ENCODE data around the gene RABEPK. TPM values are rescaled to one million over a fixed set of nuclear protein-coding genes. Genes with fewer than 3 reads are reported as not detected.
A peak's percentile ranks its signal among the peaks of the same experiment; 100 is the strongest.
"Not testable (repeated sequence)": the region's sequence is repeated elsewhere in the genome, so short reads cannot be mapped to it uniquely, and the experiment has no call there.

RABEPK gene
- total RNA-seq, 1 experiment from 2014 or later: 28.1 TPM

GRCh38 chr9:125260561-125260960, 60.2 kb downstream of the RABEPK start:
- Mint-ChIP-seq H3K4me3 (ENCODE audit: unreplicated experiment) (peak overlapping the region; percentile 79), H3K36me3 (ENCODE audit: insufficient read depth, unreplicated experiment) (peaks cover 28% of the 10 kb centered on the region), H3K27me3 (ENCODE audit: insufficient read depth, unreplicated experiment) (no peaks in the 10 kb centered on the region), H3K27ac (ENCODE audit: unreplicated experiment) (peak overlapping the region; percentile 97), H3K4me1 (ENCODE audit: low read depth, unreplicated experiment) (peaks cover 17% of the 10 kb centered on the region), H3K9me3 (ENCODE audit: unreplicated experiment) (no peaks in the 10 kb centered on the region)
- POLR2A ChIA-PET: interaction anchor here (0.6 to 3.2 kb wide), 3 partner anchors 13 to 19 kb away, joined by 5 to 22 read pairs (median 9); partner anchors contain the start of gene HSPA5
- Histone ChIP-seq H3K9me3 (no peaks in the 10 kb centered on the region), H3K27me3 (replicated peaks; ENCODE audit: control insufficient read depth, insufficient read depth, low read length) (no peaks in the 10 kb centered on the region), H3K36me3 (ENCODE audit: control insufficient read depth, insufficient read depth, low read length) (no peaks in the 10 kb centered on the region), H3K4me1 (0 out of 2 replicates have a peak, but pooled peaks cover 6% of the 10 kb centered on the region), H3K4me3 (ENCODE audit: low read depth, low read length) (no peak overlapping the region)
- no peak for DNase-seq
- CTCF ChIA-PET: interaction anchor here (0.6 to 1.7 kb wide), 6 partner anchors 36 to 757 kb away, joined by 3 to 8 read pairs (median 4); no protein-coding TSS in a partner anchor
- TF ChIP-seq CTCF (IDR thresholded peaks at IDR 0.05; ENCODE audit: insufficient read depth in 1 of 2, low read depth in 1 of 2, low read length in 1 of 2, severe bottlenecking in 1 of 2, unreplicated experiment in 1 of 2): no peak
- intact Hi-C loops (cut with micrococcal nuclease; ENCODE audit: unreplicated experiment): no loop called here
- no TSS peak for BruUV-seq (replicated peaks)

- Mint-ChIP-seq H3K9me3 (ENCODE audit: unreplicated experiment) (no peaks in the 10 kb centered on the region), H3K36me3 (ENCODE audit: insufficient read depth, unreplicated experiment) (peaks cover 40% of the 10 kb centered on the region), H3K27ac (ENCODE audit: unreplicated experiment) (peak within 1 kb of the TSS; percentile 97), H3K4me3 (ENCODE audit: unreplicated experiment) (peak within 1 kb of the TSS; percentile 79), H3K27me3 (ENCODE audit: insufficient read depth, unreplicated experiment) (no peaks in the 10 kb centered on the region), H3K4me1 (ENCODE audit: low read depth, unreplicated experiment) (peaks cover 17% of the 10 kb centered on the region)
- TF ChIP-seq CTCF (IDR thresholded peaks at IDR 0.05; ENCODE audit: insufficient read depth in 1 of 2, low read depth in 1 of 2, low read length in 1 of 2, severe bottlenecking in 1 of 2, unreplicated experiment in 1 of 2): peak; percentile 52
- peak within 1 kb of the TSS; percentile 96 for H3K4me3 ChIP-seq (ENCODE audit: low read depth, low read length)
- ChIA-PET CTCF (interaction anchor here (0.6 to 1.7 kb wide), 7 partner anchors 17 to 116 kb away, joined by 3 to 8 read pairs (median 4); partner anchors contain the start of gene HSPA5), POLR2A (interaction anchor here (0.6 to 3.2 kb wide), 5 partner anchors 11 to 40 kb away, joined by 3 to 22 read pairs (median 6); partner anchors contain the start of gene HSPA5)
- intact Hi-C loops (cut with micrococcal nuclease; ENCODE audit: unreplicated experiment): loop anchor here (1.0 kb wide), 3 partner anchors 20 to 76 kb away; partner anchors contain the start of gene HSPA5
- no peaks in the 10 kb centered on the region for H3K9me3 ChIP-seq
- H3K4me1 ChIP-seq: 0 out of 2 replicates have a peak, but pooled peaks cover 6% of the 10 kb centered on the region
- H3K27me3 ChIP-seq (replicated peaks; ENCODE audit: control insufficient read depth, insufficient read depth, low read length): no peaks in the 10 kb centered on the region
- no TSS peak for BruUV-seq (replicated peaks)
- DNase-seq: peak; percentile 95 to 96
- H3K36me3 ChIP-seq (ENCODE audit: control insufficient read depth, insufficient read depth, low read length): no peaks in the 10 kb centered on the region
These were observed 61.4 kb downstream of the RABEPK start, which contains the start of gene GAPVD1 for GRCh38 chr9:125261501-125262293. GAPVD1 (plus strand) TSS chr9:125261826; CDS start chr9:125298922, 37,096 bp downstream.

GRCh38 chr9:125262294-125262991, 62.1 kb downstream of the RABEPK start:
- Mint-ChIP-seq H3K4me1 (ENCODE audit: low read depth, unreplicated experiment) (peaks cover 17% of the 10 kb centered on the region), H3K9me3 (ENCODE audit: unreplicated experiment) (no peaks in the 10 kb centered on the region), H3K27me3 (ENCODE audit: insufficient read depth, unreplicated experiment) (no peaks in the 10 kb centered on the region), H3K27ac (ENCODE audit: unreplicated experiment) (peak overlapping the region; percentile 97), H3K36me3 (ENCODE audit: insufficient read depth, unreplicated experiment) (peaks cover 45% of the 10 kb centered on the region), H3K4me3 (ENCODE audit: unreplicated experiment) (peak overlapping the region; percentile 79)
- peak overlapping the region; percentile 96 for H3K4me3 ChIP-seq (ENCODE audit: low read depth, low read length)
- TSS peak; percentile 50 for BruUV-seq (replicated peaks)
- no peak for DNase-seq
- no peak for TF ChIP-seq CTCF (IDR thresholded peaks at IDR 0.05; ENCODE audit: insufficient read depth in 1 of 2, low read depth in 1 of 2, low read length in 1 of 2, severe bottlenecking in 1 of 2, unreplicated experiment in 1 of 2)
- H3K9me3 ChIP-seq: no peaks in the 10 kb centered on the region
- intact Hi-C loops (cut with micrococcal nuclease; ENCODE audit: unreplicated experiment): no loop called here
- no peaks in the 10 kb centered on the region for H3K36me3 ChIP-seq (ENCODE audit: control insufficient read depth, insufficient read depth, low read length)
- no peaks in the 10 kb centered on the region for H3K27me3 ChIP-seq (replicated peaks; ENCODE audit: control insufficient read depth, insufficient read depth, low read length)
- ChIA-PET POLR2A (interaction anchor here (0.7 to 3.2 kb wide), 2 partner anchors 10 to 21 kb away, joined by 3 to 22 read pairs; partner anchors contain the start of gene HSPA5), CTCF (no interaction called here)
- 0 out of 2 replicates have a peak, but pooled peaks cover 6% of the 10 kb centered on the region for H3K4me1 ChIP-seq

GRCh38 chr9:125264068-125264467, 63.7 kb downstream of the RABEPK start:
- CTCF ChIA-PET: interaction anchor here (0.7 kb wide), 1 partner anchor 99 kb away, joined by 3 read pairs; no protein-coding TSS in a partner anchor
- POLR2A ChIA-PET: not testable (repeated sequence)

More at GRCh38 chr9:125264068-125264467, 63.7 kb downstream of the RABEPK start:
- H3K36me3 ChIP-seq (ENCODE audit: control insufficient read depth, insufficient read depth, low read length); H3K27me3 Mint-ChIP-seq (ENCODE audit: insufficient read depth, unreplicated experiment); H3K4me1 ChIP-seq; H3K9me3 Mint-ChIP-seq (ENCODE audit: unreplicated experiment); BruUV-seq (replicated peaks); H3K27ac Mint-ChIP-seq (ENCODE audit: unreplicated experiment); H3K9me3 ChIP-seq; H3K27me3 ChIP-seq (replicated peaks; ENCODE audit: control insufficient read depth, insufficient read depth, low read length); intact Hi-C loops (cut with micrococcal nuclease; ENCODE audit: unreplicated experiment); H3K4me3 ChIP-seq (ENCODE audit: low read depth, low read length); DNase-seq: not testable (repeated sequence)
- H3K4me1 Mint-ChIP-seq (ENCODE audit: low read depth, unreplicated experiment): peaks cover 26% of the 10 kb centered on the region
- H3K36me3 Mint-ChIP-seq (ENCODE audit: insufficient read depth, unreplicated experiment): peaks cover 58% of the 10 kb centered on the region
- peak overlapping the region; percentile 47 for H3K4me3 Mint-ChIP-seq (ENCODE audit: unreplicated experiment)
